HEK293 (cell line): ENCODE data around the gene PPM1J.

Source experiments
- FEZF1 ChIP-seq: fragments of 450-650 bp; formaldehyde crosslinking; IDR thresholded peaks from 2 replicates; pipeline ENCODE4 v1.5.1; 2016; ENCODE audit warnings: missing biosample characterization, missing genetic modification characterization
- GLIS2 ChIP-seq: fragments of 450-650 bp; formaldehyde crosslinking; IDR thresholded peaks from 2 replicates; pipeline ENCODE4 v1.5.1; 2016; ENCODE audit warnings: missing biosample characterization, missing genetic modification characterization
- OSR2 ChIP-seq: fragments of 450-650 bp; formaldehyde crosslinking; IDR thresholded peaks from 2 replicates; pipeline ENCODE4 v1.5.1; 2016; ENCODE audit warnings: missing biosample characterization, missing genetic modification characterization
- TRIM28 ChIP-seq: IDR thresholded peaks from 2 replicates; pipeline ENCODE4 v1.6.1; 2011; ENCODE audit warnings: low read length, control low read depth, borderline replicate concordance
- ZFP37 ChIP-seq: fragments of 450-650 bp; formaldehyde crosslinking; IDR thresholded peaks from 2 replicates; pipeline ENCODE4 v1.5.1; 2016; ENCODE audit warnings: missing biosample characterization, missing genetic modification characterization
- ZNF184 ChIP-seq: fragments of 450-650 bp; IDR thresholded peaks from 2 replicates; pipeline ENCODE4 v1.5.1; 2018; ENCODE audit warnings: missing biosample characterization, mild to moderate bottlenecking, missing genetic modification characterization
- ZNF274 ChIP-seq, 2 experiments: fragments of 200-500 bp in 1 of 2; fragments of 450-650 bp in 1 of 2; sonication (Bioruptor generic) in 1 of 2; formaldehyde crosslinking in 1 of 2; IDR thresholded peaks; 2 replicates each; pipeline versions ENCODE4 v1.5.1 to v1.6.1; 2014 to 2016; ENCODE audit warnings: borderline replicate concordance in 1 of 2, inconsistent platforms in 1 of 2, low read length in 1 of 2, missing biosample characterization in 1 of 2, missing genetic modification characterization in 1 of 2
- ZNF423 ChIP-seq: fragments of 450-650 bp; formaldehyde crosslinking; IDR thresholded peaks from 2 replicates; pipeline ENCODE4 v1.5.1; 2016; ENCODE audit warnings: missing biosample characterization, missing genetic modification characterization
- ZNF529 ChIP-seq: fragments of 450-650 bp; formaldehyde crosslinking; IDR thresholded peaks from 2 replicates; pipeline ENCODE4 v1.5.1; 2017; ENCODE audit warnings: missing genetic modification characterization, missing biosample characterization; ENCODE audit not compliant: insufficient replicate concordance
- ZNF561 ChIP-seq: fragments of 450-650 bp; IDR thresholded peaks from 2 replicates; pipeline ENCODE4 v1.5.1; 2018; ENCODE audit warnings: missing biosample characterization, missing genetic modification characterization, borderline replicate concordance
- ZNF837 ChIP-seq: fragments of 450-650 bp; formaldehyde crosslinking; IDR thresholded peaks from 2 replicates; pipeline ENCODE4 v1.5.1; 2016; ENCODE audit warnings: missing biosample characterization, missing genetic modification characterization
- TF ChIP-seq, protein P1 (sequence below): fragments of 450-650 bp; formaldehyde crosslinking; IDR thresholded peaks from 2 replicates; pipeline ENCODE4 v1.5.1; 2016; ENCODE audit warnings: missing biosample characterization, missing genetic modification characterization
- TF ChIP-seq, protein P2 (sequence below): fragments of 450-650 bp; formaldehyde crosslinking; conservative IDR thresholded peaks from 2 replicates; pipeline ENCODE4 v1.5.1; 2016; ENCODE audit warnings: low read depth, missing biosample characterization, missing genetic modification characterization
- TF ChIP-seq, protein P3 (sequence below): fragments of 450-650 bp; formaldehyde crosslinking; IDR thresholded peaks from 2 replicates; pipeline ENCODE4 v1.5.1; 2016; ENCODE audit warnings: missing biosample characterization, missing genetic modification characterization, borderline replicate concordance
- TF ChIP-seq, protein P4 (sequence below): fragments of 450-650 bp; formaldehyde crosslinking; IDR thresholded peaks from 2 replicates; pipeline ENCODE4 v1.5.1; 2016; ENCODE audit warnings: missing biosample characterization, missing genetic modification characterization
- TF ChIP-seq, protein P5 (sequence below): fragments of 450-650 bp; formaldehyde crosslinking; IDR thresholded peaks from 2 replicates; pipeline ENCODE4 v1.5.1; 2016; ENCODE audit warnings: missing biosample characterization, missing genetic modification characterization
- TF ChIP-seq, protein P6 (sequence below): fragments of 450-650 bp; formaldehyde crosslinking; IDR thresholded peaks from 2 replicates; pipeline ENCODE4 v1.5.1; 2016; ENCODE audit warnings: missing biosample characterization, missing genetic modification characterization

The PPM1J gene

DNA sequence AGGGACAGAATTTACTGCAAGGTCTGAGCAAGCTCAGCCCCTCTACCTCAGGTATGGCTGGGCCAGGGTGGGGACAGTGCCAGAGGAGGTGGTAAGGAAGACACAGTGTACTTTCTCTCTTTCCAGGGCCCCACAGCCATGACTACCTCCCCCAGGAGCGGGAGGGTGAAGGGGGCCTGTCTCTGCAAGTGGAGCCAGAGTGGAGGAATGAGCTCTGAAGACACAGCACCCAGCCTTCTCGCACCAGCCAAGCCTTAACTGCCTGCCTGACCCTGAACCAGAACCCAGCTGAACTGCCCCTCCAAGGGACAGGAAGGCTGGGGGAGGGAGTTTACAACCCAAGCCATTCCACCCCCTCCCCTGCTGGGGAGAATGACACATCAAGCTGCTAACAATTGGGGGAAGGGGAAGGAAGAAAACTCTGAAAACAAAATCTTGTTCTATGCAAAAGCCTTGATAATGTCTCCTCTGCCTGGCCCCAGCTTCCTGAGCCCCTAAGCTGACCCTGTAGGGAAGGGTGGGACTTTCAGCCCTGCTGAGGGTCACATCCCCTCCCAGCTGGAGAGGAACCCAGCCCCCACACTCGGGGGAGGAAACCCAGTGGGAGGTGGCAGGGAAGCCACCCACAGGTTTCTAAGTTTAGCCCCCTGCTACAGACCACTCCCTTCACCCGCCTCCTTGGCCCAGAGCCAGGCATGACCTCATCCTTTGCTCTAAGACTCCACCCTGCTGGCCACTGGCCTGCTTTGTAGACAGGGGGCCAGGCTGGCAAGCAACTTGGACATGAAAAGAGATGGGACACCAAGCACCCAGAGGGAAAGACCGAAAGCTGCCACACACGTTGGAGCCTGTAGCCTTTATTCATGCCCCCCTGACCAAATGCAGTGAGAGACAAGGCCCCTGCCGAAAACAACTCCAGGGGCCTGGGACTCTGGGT lies 14.6 kb downstream of the PPM1J start (continued):
- TF ChIP-seq, protein P1, sequence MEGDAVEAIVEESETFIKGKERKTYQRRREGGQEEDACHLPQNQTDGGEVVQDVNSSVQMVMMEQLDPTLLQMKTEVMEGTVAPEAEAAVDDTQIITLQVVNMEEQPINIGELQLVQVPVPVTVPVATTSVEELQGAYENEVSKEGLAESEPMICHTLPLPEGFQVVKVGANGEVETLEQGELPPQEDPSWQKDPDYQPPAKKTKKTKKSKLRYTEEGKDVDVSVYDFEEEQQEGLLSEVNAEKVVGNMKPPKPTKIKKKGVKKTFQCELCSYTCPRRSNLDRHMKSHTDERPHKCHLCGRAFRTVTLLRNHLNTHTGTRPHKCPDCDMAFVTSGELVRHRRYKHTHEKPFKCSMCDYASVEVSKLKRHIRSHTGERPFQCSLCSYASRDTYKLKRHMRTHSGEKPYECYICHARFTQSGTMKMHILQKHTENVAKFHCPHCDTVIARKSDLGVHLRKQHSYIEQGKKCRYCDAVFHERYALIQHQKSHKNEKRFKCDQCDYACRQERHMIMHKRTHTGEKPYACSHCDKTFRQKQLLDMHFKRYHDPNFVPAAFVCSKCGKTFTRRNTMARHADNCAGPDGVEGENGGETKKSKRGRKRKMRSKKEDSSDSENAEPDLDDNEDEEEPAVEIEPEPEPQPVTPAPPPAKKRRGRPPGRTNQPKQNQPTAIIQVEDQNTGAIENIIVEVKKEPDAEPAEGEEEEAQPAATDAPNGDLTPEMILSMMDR = peak; percentile 51; the same call in 1 of the 2 replicates
- TF ChIP-seq TRIM28 (peak; percentile 98), ZNF529 (tag by site-specific recombination) (no peak), ZNF184 (peak; percentile 96), OSR2 (peak; percentile 67), ZFP37 (tag by site-specific recombination) (peak; percentile 91), ZNF561 (tag by site-specific recombination) (peak; percentile 96), ZNF423 (tag by site-specific recombination) (peak; percentile 97), ZNF274 (IDR thresholded peaks at IDR 0.05; ENCODE audit: low read length) (no peak), ZNF274 (tag by site-specific recombination; IDR thresholded peaks at IDR 0.05; ENCODE audit: borderline replicate concordance) (no peak), GLIS2 (tag by site-specific recombination) (peak; percentile 98), ZNF837 (tag by site-specific recombination) (no peak), FEZF1 (0 out of 2 replicates have a peak, but pooled peaks have one; percentile 22)
- TF ChIP-seq, protein P2, sequence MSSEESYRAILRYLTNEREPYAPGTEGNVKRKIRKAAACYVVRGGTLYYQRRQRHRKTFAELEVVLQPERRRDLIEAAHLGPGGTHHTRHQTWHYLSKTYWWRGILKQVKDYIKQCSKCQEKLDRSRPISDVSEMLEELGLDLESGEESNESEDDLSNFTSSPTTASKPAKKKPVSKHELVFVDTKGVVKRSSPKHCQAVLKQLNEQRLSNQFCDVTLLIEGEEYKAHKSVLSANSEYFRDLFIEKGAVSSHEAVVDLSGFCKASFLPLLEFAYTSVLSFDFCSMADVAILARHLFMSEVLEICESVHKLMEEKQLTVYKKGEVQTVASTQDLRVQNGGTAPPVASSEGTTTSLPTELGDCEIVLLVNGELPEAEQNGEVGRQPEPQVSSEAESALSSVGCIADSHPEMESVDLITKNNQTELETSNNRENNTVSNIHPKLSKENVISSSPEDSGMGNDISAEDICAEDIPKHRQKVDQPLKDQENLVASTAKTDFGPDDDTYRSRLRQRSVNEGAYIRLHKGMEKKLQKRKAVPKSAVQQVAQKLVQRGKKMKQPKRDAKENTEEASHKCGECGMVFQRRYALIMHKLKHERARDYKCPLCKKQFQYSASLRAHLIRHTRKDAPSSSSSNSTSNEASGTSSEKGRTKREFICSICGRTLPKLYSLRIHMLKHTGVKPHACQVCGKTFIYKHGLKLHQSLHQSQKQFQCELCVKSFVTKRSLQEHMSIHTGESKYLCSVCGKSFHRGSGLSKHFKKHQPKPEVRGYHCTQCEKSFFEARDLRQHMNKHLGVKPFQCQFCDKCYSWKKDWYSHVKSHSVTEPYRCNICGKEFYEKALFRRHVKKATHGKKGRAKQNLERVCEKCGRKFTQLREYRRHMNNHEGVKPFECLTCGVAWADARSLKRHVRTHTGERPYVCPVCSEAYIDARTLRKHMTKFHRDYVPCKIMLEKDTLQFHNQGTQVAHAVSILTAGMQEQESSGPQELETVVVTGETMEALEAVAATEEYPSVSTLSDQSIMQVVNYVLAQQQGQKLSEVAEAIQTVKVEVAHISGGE (tag by site-specific recombination) = no peak
- TF ChIP-seq, protein P3, sequence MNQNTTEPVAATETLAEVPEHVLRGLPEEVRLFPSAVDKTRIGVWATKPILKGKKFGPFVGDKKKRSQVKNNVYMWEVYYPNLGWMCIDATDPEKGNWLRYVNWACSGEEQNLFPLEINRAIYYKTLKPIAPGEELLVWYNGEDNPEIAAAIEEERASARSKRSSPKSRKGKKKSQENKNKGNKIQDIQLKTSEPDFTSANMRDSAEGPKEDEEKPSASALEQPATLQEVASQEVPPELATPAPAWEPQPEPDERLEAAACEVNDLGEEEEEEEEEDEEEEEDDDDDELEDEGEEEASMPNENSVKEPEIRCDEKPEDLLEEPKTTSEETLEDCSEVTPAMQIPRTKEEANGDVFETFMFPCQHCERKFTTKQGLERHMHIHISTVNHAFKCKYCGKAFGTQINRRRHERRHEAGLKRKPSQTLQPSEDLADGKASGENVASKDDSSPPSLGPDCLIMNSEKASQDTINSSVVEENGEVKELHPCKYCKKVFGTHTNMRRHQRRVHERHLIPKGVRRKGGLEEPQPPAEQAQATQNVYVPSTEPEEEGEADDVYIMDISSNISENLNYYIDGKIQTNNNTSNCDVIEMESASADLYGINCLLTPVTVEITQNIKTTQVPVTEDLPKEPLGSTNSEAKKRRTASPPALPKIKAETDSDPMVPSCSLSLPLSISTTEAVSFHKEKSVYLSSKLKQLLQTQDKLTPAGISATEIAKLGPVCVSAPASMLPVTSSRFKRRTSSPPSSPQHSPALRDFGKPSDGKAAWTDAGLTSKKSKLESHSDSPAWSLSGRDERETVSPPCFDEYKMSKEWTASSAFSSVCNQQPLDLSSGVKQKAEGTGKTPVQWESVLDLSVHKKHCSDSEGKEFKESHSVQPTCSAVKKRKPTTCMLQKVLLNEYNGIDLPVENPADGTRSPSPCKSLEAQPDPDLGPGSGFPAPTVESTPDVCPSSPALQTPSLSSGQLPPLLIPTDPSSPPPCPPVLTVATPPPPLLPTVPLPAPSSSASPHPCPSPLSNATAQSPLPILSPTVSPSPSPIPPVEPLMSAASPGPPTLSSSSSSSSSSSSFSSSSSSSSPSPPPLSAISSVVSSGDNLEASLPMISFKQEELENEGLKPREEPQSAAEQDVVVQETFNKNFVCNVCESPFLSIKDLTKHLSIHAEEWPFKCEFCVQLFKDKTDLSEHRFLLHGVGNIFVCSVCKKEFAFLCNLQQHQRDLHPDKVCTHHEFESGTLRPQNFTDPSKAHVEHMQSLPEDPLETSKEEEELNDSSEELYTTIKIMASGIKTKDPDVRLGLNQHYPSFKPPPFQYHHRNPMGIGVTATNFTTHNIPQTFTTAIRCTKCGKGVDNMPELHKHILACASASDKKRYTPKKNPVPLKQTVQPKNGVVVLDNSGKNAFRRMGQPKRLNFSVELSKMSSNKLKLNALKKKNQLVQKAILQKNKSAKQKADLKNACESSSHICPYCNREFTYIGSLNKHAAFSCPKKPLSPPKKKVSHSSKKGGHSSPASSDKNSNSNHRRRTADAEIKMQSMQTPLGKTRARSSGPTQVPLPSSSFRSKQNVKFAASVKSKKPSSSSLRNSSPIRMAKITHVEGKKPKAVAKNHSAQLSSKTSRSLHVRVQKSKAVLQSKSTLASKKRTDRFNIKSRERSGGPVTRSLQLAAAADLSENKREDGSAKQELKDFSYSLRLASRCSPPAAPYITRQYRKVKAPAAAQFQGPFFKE (tag by site-specific recombination) = no peak
- TF ChIP-seq, protein P4, sequence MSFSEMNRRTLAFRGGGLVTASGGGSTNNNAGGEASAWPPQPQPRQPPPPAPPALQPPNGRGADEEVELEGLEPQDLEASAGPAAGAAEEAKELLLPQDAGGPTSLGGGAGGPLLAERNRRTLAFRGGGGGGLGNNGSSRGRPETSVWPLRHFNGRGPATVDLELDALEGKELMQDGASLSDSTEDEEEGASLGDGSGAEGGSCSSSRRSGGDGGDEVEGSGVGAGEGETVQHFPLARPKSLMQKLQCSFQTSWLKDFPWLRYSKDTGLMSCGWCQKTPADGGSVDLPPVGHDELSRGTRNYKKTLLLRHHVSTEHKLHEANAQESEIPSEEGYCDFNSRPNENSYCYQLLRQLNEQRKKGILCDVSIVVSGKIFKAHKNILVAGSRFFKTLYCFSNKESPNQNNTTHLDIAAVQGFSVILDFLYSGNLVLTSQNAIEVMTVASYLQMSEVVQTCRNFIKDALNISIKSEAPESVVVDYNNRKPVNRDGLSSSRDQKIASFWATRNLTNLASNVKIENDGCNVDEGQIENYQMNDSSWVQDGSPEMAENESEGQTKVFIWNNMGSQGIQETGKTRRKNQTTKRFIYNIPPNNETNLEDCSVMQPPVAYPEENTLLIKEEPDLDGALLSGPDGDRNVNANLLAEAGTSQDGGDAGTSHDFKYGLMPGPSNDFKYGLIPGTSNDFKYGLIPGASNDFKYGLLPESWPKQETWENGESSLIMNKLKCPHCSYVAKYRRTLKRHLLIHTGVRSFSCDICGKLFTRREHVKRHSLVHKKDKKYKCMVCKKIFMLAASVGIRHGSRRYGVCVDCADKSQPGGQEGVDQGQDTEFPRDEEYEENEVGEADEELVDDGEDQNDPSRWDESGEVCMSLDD = peak; percentile 53; the same call in 1 of the 2 replicates
- TF ChIP-seq, protein P5, sequence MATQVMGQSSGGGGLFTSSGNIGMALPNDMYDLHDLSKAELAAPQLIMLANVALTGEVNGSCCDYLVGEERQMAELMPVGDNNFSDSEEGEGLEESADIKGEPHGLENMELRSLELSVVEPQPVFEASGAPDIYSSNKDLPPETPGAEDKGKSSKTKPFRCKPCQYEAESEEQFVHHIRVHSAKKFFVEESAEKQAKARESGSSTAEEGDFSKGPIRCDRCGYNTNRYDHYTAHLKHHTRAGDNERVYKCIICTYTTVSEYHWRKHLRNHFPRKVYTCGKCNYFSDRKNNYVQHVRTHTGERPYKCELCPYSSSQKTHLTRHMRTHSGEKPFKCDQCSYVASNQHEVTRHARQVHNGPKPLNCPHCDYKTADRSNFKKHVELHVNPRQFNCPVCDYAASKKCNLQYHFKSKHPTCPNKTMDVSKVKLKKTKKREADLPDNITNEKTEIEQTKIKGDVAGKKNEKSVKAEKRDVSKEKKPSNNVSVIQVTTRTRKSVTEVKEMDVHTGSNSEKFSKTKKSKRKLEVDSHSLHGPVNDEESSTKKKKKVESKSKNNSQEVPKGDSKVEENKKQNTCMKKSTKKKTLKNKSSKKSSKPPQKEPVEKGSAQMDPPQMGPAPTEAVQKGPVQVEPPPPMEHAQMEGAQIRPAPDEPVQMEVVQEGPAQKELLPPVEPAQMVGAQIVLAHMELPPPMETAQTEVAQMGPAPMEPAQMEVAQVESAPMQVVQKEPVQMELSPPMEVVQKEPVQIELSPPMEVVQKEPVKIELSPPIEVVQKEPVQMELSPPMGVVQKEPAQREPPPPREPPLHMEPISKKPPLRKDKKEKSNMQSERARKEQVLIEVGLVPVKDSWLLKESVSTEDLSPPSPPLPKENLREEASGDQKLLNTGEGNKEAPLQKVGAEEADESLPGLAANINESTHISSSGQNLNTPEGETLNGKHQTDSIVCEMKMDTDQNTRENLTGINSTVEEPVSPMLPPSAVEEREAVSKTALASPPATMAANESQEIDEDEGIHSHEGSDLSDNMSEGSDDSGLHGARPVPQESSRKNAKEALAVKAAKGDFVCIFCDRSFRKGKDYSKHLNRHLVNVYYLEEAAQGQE = peak; percentile 23
- TF ChIP-seq, protein P6, sequence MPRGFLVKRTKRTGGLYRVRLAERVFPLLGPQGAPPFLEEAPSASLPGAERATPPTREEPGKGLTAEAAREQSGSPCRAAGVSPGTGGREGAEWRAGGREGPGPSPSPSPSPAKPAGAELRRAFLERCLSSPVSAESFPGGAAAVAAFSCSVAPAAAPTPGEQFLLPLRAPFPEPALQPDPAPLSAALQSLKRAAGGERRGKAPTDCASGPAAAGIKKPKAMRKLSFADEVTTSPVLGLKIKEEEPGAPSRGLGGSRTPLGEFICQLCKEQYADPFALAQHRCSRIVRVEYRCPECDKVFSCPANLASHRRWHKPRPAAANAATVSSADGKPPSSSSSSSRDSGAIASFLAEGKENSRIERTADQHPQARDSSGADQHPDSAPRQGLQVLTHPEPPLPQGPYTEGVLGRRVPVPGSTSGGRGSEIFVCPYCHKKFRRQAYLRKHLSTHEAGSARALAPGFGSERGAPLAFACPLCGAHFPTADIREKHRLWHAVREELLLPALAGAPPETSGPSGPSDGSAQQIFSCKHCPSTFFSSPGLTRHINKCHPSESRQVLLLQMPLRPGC (tag by site-specific recombination) = 0 out of 2 replicates have a peak, but pooled peaks have one; percentile 48
